Activated B cell treated with CpG ODN at 0.5 μM for 24 hours (primary cell): ENCODE results near the gene DZANK1. TPM values are rescaled to one million over a fixed set of nuclear protein-coding genes. Genes with fewer than 3 reads are reported as not detected.
"Not testable (repeated sequence)": the region's sequence is repeated elsewhere in the genome, so short reads cannot be mapped to it uniquely, and the experiment has no call there.

Source experiments
- ATAC-seq: fragments of 200-7000 bp; cut with Tn5 transposase; one replicate; pipeline ENCODE4 v1.10.0; 2021; ENCODE audit warnings: low read depth, mild to moderate bottlenecking, moderate library complexity
- CTCF ChIA-PET: fragments of 350-600 bp; sonication (Branson Sonifier 250); formaldehyde crosslinking; loops from one replicate; lab custom pipeline; 2021; ENCODE audit warnings: antibody characterized with exemption; lab: Charles Lee
- POLR2A ChIA-PET: fragments of 350-600 bp; sonication (Branson Sonifier 250); formaldehyde crosslinking; loops from one replicate; lab custom pipeline; 2021; ENCODE audit warnings: antibody characterized with exemption; lab: Charles Lee
- DNase-seq: peaks from one replicate; pipeline ENCODE4 v3.0.0; 2022
- H3K27ac Mint-ChIP-seq: one replicate; pipeline ENCODE4 v1.8.0; 2020; ENCODE audit warnings: mixed read lengths
- H3K27me3 Mint-ChIP-seq: one replicate; pipeline ENCODE4 v1.8.0; 2021; ENCODE audit warnings: mixed read lengths
- H3K36me3 Mint-ChIP-seq: one replicate; pipeline ENCODE4 v1.8.0; 2021; ENCODE audit warnings: low read depth, mixed read lengths
- H3K4me1 Mint-ChIP-seq: one replicate; pipeline ENCODE4 v1.8.0; 2021; ENCODE audit warnings: mixed read lengths
- H3K4me3 Mint-ChIP-seq: one replicate; pipeline ENCODE4 v1.8.0; 2020; ENCODE audit warnings: mild to moderate bottlenecking, mixed read lengths
- H3K9me3 Mint-ChIP-seq: one replicate; pipeline ENCODE4 v1.8.0; 2020; ENCODE audit warnings: mixed read lengths
- intact Hi-C: fragments of 100-400 bp; cut with micrococcal nuclease; formaldehyde crosslinking; loops from one replicate; pipeline ENCODE4 v1.15.1; 2024
- total RNA-seq: library from RNA; stranded (reverse); gene quantifications from 2 replicates; pipeline ENCODE4 v1.2.3, GENCODE V29; 2022
- TF ChIP-seq, protein P1 (sequence below): fragments of 200-600 bp; IDR thresholded peaks from one replicate; pipeline ENCODE4 v1.8.0; 2022; ENCODE audit warnings: antibody characterized with exemption, mild to moderate bottlenecking

Gene DZANK1
- total RNA-seq, 1 donor from 2014 or later = 6.0 TPM

- Mint-ChIP-seq H3K36me3 (peaks cover 11% of the 10 kb centered on the region), H3K27ac (no peak overlapping the region), H3K9me3 (no peaks in the 10 kb centered on the region), H3K4me3 (no peak overlapping the region), H3K27me3 (no peaks in the 10 kb centered on the region), H3K4me1 (peaks cover 4% of the 10 kb centered on the region)
- intact Hi-C loops = no loop called here
- TF ChIP-seq, protein P1, sequence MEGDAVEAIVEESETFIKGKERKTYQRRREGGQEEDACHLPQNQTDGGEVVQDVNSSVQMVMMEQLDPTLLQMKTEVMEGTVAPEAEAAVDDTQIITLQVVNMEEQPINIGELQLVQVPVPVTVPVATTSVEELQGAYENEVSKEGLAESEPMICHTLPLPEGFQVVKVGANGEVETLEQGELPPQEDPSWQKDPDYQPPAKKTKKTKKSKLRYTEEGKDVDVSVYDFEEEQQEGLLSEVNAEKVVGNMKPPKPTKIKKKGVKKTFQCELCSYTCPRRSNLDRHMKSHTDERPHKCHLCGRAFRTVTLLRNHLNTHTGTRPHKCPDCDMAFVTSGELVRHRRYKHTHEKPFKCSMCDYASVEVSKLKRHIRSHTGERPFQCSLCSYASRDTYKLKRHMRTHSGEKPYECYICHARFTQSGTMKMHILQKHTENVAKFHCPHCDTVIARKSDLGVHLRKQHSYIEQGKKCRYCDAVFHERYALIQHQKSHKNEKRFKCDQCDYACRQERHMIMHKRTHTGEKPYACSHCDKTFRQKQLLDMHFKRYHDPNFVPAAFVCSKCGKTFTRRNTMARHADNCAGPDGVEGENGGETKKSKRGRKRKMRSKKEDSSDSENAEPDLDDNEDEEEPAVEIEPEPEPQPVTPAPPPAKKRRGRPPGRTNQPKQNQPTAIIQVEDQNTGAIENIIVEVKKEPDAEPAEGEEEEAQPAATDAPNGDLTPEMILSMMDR = no peak
- POLR2A ChIA-PET = no interaction called here
- no peak for DNase-seq
- CTCF ChIA-PET = no interaction called here
- ATAC-seq = no peak
Measured at GRCh38 chr20:18391686-18392085, 75.1 kb downstream of the DZANK1 start.

DNA sequence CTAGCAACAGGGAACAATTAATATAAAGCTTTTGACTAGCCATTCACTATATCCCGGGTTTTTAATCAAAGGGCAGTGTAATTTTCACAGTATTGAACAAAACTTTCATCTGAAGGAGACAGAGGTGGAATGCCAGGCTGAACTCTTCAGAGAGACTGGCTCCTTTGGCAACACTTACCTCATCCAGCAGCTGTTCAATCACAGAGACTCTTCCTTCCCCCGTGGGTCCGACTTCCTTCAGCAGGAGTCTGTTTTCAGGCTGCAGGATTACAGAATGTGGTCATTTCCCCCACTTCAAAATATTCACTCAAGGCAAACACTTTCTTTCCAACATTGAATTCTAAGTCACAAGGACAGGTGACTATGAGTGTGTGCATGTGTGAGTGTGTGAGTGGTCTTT is 76.6 kb downstream of the DZANK1 start:
- Mint-ChIP-seq H3K27ac (no peak overlapping the region), H3K36me3 (peaks cover 11% of the 10 kb centered on the region), H3K4me1 (no peaks in the 10 kb centered on the region), H3K27me3 (no peaks in the 10 kb centered on the region), H3K4me3 (no peak overlapping the region), H3K9me3 (no peaks in the 10 kb centered on the region)
- intact Hi-C loops = no loop called here
- POLR2A ChIA-PET = no interaction called here
- TF ChIP-seq, protein P1 = no peak
- CTCF ChIA-PET = no interaction called here
- DNase-seq (no peak), ATAC-seq (no peak)

DNA sequence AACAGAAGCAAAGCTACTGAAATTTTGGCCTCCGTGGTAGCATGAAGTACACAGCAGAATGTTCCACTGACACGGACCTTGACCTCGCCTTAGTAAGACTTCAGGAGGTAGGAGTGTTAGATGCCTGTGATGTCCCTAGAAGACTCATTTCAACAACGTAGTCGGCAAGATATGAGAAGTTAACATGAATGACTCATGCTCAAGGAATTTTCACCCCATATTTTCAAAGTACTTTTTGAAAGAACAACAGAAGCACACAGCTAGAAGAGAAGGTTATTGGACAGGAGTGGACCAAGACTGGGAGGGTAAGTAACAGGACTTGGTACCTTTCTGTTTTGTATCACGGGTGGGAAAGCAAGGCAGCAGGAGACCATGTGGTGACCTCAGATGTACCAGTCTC is 78.0 kb downstream of the DZANK1 start:
- no peak for ATAC-seq
- TF ChIP-seq, protein P1 = no peak
- Mint-ChIP-seq H3K27ac (no peak overlapping the region), H3K4me1 (no peaks in the 10 kb centered on the region), H3K36me3 (peaks cover 13% of the 10 kb centered on the region), H3K4me3 (no peak overlapping the region), H3K27me3 (no peaks in the 10 kb centered on the region), H3K9me3 (no peaks in the 10 kb centered on the region)
- DNase-seq = no peak
- POLR2A ChIA-PET = no interaction called here
- CTCF ChIA-PET = interaction anchor here (1.0 kb wide), 1 partner anchor 9 kb away, joined by 3 read pairs; no protein-coding TSS in a partner anchor
- intact Hi-C loops = no loop called here

- Mint-ChIP-seq H3K36me3 (peaks cover 7% of the 10 kb centered on the region), H3K4me3 (no peak overlapping the region), H3K9me3 (no peaks in the 10 kb centered on the region), H3K27me3 (no peaks in the 10 kb centered on the region), H3K4me1 (no peaks in the 10 kb centered on the region), H3K27ac (no peak overlapping the region)
- POLR2A ChIA-PET = no interaction called here
- DNase-seq (no peak), ATAC-seq (no peak)
- TF ChIP-seq, protein P1 = no peak
- CTCF ChIA-PET = no interaction called here
- intact Hi-C loops = no loop called here
Measured at GRCh38 chr20:18380908-18381529, 85.8 kb downstream of the DZANK1 start.

- Mint-ChIP-seq H3K4me3 (no peak overlapping the region), H3K36me3 (no peaks in the 10 kb centered on the region), H3K27ac (no peak overlapping the region), H3K4me1 (no peaks in the 10 kb centered on the region), H3K27me3 (peaks cover 3% of the 10 kb centered on the region), H3K9me3 (no peaks in the 10 kb centered on the region)
- DNase-seq (no peak), ATAC-seq (no peak)
- intact Hi-C loops = no loop called here
- POLR2A ChIA-PET = no interaction called here
- TF ChIP-seq, protein P1 = no peak
- CTCF ChIA-PET = no interaction called here
Measured at GRCh38 chr20:18377896-18378481, 88.8 kb downstream of the DZANK1 start.

DNA sequence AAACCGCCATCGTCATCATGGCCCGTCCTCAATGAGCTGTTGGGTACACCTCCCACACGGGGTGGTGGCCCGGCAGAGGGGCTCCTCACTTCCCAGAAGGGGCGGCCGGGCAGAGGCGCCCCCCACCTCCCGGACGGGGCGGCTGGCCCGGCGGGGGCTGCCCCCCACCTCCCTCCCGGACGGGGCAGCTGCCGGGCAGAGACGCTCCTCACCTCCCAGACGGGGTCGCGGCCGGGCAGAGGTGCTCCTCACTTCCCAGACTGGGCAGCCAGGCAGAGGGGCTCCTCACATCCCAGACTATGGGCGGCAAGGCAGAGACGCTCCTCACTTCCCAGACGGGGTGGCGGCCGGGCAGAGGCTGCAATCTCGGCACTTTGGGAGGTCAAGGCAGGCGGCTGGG is 91.3 kb downstream of the DZANK1 start:
- POLR2A ChIA-PET, H3K4me1 Mint-ChIP-seq, DNase-seq, CTCF ChIA-PET, H3K27ac Mint-ChIP-seq, H3K27me3 Mint-ChIP-seq, H3K9me3 Mint-ChIP-seq, H3K4me3 Mint-ChIP-seq, H3K36me3 Mint-ChIP-seq, intact Hi-C loops, ATAC-seq: not testable (repeated sequence)
